ENCODE data around the gene LAIR2. TPM values are rescaled to one million over a fixed set of nuclear protein-coding genes. Genes with fewer than 3 reads are reported as not detected.
"Not testable (repeated sequence)": the region's sequence is repeated elsewhere in the genome, so short reads cannot be mapped to it uniquely, and the experiment has no call there.

LAIR2 gene
- total RNA-seq, 2 experiments from 2014 or later = not detected

DNA sequence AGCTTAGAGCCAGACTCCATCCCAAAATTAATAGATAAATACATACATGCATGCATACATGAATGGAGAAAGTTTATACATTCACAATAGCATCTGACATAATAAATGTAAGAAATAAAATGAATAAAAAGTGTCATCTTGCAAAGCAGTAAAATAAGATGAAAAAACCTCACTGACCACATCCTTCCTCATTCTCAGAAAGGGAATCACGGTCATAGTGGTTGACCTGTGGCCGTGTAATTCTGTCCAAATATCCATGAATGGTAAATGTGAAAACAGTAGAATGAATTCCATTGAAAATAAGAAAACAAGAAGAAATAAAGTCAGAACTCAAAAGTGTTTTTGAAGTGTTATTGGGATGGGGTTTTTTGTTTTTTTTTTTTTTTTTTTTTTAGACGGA lies 19.7 kb upstream of the LAIR2 start:
- H3K4me1 Mint-ChIP-seq (ENCODE audit: low read depth) = peaks cover 5% of the 10 kb centered on the region
- CTCF ChIA-PET = interaction anchor here (0.6 to 6.5 kb wide), 2 partner anchors 101 to 191 kb away, joined by 3 to 77 read pairs; no protein-coding TSS in a partner anchor
- H3K27ac Mint-ChIP-seq = no peak overlapping the region
- H3K36me3 Mint-ChIP-seq = no peaks in the 10 kb centered on the region
- H3K4me3 Mint-ChIP-seq = no peak overlapping the region
- H3K27me3 Mint-ChIP-seq = peaks cover 19% of the 10 kb centered on the region
- intact Hi-C loops (cut with micrococcal nuclease) = no loop called here
- no peaks in the 10 kb centered on the region for H3K9me3 Mint-ChIP-seq
- POLR2A ChIA-PET = no interaction called here
- DNase-seq = no peak

DNA sequence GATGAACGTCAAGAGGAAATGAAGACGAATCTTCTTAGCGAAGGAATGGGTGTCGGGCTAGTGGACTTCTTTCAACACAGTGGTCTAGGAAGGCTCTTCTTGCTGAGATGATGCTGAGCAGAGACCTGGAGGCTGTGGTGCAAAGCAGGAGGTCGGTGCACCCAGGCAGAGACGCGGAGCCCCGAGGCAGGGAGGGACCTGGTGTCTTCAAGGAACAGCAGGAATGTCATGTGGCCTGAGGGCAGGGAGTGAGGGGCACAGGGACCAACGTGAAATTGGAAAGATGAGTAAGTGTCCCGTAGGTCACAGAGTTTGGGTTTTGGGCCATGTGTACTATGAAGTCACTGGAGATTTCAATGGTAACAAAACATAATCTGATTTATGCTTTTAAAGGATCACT lies 18.2 kb upstream of the LAIR2 start:
- Mint-ChIP-seq H3K4me1 (ENCODE audit: low read depth) (peaks cover 5% of the 10 kb centered on the region), H3K27me3 (peaks cover 16% of the 10 kb centered on the region), H3K9me3 (no peaks in the 10 kb centered on the region), H3K36me3 (no peaks in the 10 kb centered on the region), H3K27ac (no peak overlapping the region), H3K4me3 (no peak overlapping the region)
- DNase-seq = no peak
- intact Hi-C loops (cut with micrococcal nuclease) = no loop called here
- POLR2A ChIA-PET = no interaction called here
- CTCF ChIA-PET = no interaction called here

DNA sequence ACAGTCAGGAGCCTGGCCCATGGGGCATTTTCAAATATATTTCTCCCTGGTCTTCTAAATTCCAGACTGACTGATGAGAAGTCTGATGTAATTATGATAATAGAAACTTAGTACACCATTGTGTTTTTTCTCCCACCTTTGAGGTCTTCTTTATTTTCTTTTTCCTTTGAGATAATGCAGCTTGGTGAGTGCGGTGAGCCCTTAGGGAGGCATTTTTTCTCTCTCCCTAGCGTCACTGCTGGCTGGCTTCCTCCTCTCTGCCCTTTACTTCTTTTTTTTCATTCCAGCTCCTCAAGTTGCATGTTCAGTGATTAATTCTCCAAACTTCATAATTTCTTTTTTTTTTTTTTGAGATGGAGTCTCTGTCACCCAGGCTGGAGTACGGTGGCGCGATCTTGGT lies 16.8 kb upstream of the LAIR2 start:
- Mint-ChIP-seq H3K27me3 (peaks cover 12% of the 10 kb centered on the region), H3K27ac (no peak overlapping the region), H3K36me3 (no peaks in the 10 kb centered on the region), H3K9me3 (no peaks in the 10 kb centered on the region), H3K4me1 (ENCODE audit: low read depth) (peaks cover 5% of the 10 kb centered on the region), H3K4me3 (no peak overlapping the region)
- intact Hi-C loops (cut with micrococcal nuclease) = no loop called here
- POLR2A ChIA-PET = no interaction called here
- CTCF ChIA-PET = no interaction called here
- DNase-seq = no peak

DNA sequence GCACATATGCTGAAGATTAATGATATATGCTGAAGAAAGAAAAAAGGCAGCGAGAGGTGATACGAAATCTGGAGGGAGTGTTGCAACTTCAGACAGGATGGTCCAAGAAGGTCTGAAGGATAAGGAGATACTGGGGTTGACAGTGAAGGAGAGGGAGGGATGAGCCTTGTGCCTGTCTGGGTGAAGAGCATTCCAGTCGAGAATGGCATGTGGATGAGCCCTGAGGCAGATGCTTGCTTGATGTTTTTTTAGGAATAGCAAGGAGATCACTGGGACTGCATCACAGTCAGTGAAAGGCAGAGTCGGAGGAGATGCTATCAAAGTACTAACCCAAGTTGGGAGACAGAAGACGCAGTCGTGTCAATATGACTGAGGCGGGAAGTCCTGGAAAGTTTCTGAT lies 13.3 kb upstream of the LAIR2 start:
- no peaks in the 10 kb centered on the region for H3K9me3 Mint-ChIP-seq
- no peak overlapping the region for H3K27ac Mint-ChIP-seq
- H3K4me3 Mint-ChIP-seq = no peak overlapping the region
- H3K36me3 Mint-ChIP-seq = no peaks in the 10 kb centered on the region
- POLR2A ChIA-PET = no interaction called here
- no peak for DNase-seq
- CTCF ChIA-PET = interaction anchor here (1.0 kb wide), 1 partner anchor 8 kb away, joined by 4 read pairs; no protein-coding TSS in a partner anchor
- peaks cover 17% of the 10 kb centered on the region for H3K27me3 Mint-ChIP-seq
- peaks cover 3% of the 10 kb centered on the region for H3K4me1 Mint-ChIP-seq (ENCODE audit: low read depth)
- intact Hi-C loops (cut with micrococcal nuclease) = no loop called here

DNA sequence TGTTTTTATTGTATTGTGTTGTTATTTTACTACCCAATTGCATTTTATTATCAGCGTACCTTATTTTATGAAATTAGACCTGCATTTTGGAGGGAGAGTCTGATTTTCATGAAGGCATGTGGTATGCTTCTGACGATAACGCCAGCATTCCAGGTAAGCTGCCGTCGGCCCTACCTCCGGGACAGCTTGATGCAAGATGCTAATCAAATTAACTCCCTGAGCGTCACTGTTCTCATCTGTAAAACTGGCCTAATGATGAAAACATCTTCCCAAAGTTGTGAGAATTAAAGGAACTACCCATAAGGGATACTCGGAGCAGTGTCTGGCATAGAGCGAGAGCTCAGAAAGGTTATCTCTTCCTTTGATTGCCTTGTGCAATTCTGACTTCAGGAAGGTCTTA lies 12.9 kb upstream of the LAIR2 start:
- intact Hi-C loops (cut with micrococcal nuclease) = no loop called here
- no peak overlapping the region for H3K27ac Mint-ChIP-seq
- ChIA-PET CTCF (interaction anchor here (1.0 kb wide), 1 partner anchor 8 kb away, joined by 4 read pairs; no protein-coding TSS in a partner anchor), POLR2A (no interaction called here)
- peaks cover 16% of the 10 kb centered on the region for H3K27me3 Mint-ChIP-seq
- H3K9me3 Mint-ChIP-seq = no peaks in the 10 kb centered on the region
- no peaks in the 10 kb centered on the region for H3K36me3 Mint-ChIP-seq
- no peak overlapping the region for H3K4me3 Mint-ChIP-seq
- peaks cover 3% of the 10 kb centered on the region for H3K4me1 Mint-ChIP-seq (ENCODE audit: low read depth)
- DNase-seq = no peak

- Mint-ChIP-seq H3K4me3 (no peak overlapping the region), H3K4me1 (ENCODE audit: low read depth) (peaks cover 2% of the 10 kb centered on the region), H3K36me3 (no peaks in the 10 kb centered on the region), H3K9me3 (no peaks in the 10 kb centered on the region), H3K27me3 (peaks cover 21% of the 10 kb centered on the region), H3K27ac (no peak overlapping the region)
- ChIA-PET POLR2A (no interaction called here), CTCF (no interaction called here)
- no peak for DNase-seq
- intact Hi-C loops (cut with micrococcal nuclease) = no loop called here
These were observed 10.1 kb upstream of the LAIR2 start for GRCh38 chr19:54492568-54492967.

GRCh38 chr19:54493056-54493455 lies 9.6 kb upstream of the LAIR2 start:
- intact Hi-C loops (cut with micrococcal nuclease); H3K9me3 Mint-ChIP-seq; H3K27ac Mint-ChIP-seq; DNase-seq; CTCF ChIA-PET; POLR2A ChIA-PET; H3K4me1 Mint-ChIP-seq (ENCODE audit: low read depth); H3K36me3 Mint-ChIP-seq: not testable (repeated sequence)
- H3K27me3 Mint-ChIP-seq = peaks cover 22% of the 10 kb centered on the region
- H3K4me3 Mint-ChIP-seq = peak overlapping the region; percentile 8

- no peak for DNase-seq
- POLR2A ChIA-PET = no interaction called here
- Mint-ChIP-seq H3K4me3 (no peak overlapping the region), H3K27me3 (peaks cover 27% of the 10 kb centered on the region), H3K36me3 (no peaks in the 10 kb centered on the region), H3K9me3 (no peaks in the 10 kb centered on the region), H3K27ac (no peak overlapping the region), H3K4me1 (ENCODE audit: low read depth) (peaks cover 12% of the 10 kb centered on the region)
- CTCF ChIA-PET = no interaction called here
- intact Hi-C loops (cut with micrococcal nuclease) = no loop called here
These were observed 8.6 kb upstream of the LAIR2 start for GRCh38 chr19:54493967-54494585.

DNA sequence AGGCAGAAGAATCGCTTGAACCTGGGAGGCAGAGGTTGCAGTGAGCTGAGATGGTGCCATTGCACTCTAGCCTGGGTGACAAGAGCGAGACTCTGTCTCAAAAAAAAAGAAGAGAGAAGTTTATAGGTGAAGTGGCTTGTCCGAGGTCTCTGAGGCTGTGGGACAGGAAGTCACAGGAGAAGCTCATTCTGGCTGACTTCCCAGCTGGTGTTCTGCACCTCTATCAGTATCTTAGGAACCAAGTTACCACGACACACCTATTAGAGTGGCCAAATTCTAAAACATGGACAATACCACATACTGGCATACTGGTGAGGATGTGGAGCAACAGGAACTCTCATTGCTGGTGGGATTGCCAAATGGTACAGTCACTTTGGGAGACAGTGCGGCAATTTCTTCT lies 7.3 kb upstream of the LAIR2 start:
- peaks cover 15% of the 10 kb centered on the region for H3K4me1 Mint-ChIP-seq (ENCODE audit: low read depth)
- DNase-seq; H3K27ac Mint-ChIP-seq; POLR2A ChIA-PET; H3K4me3 Mint-ChIP-seq; H3K9me3 Mint-ChIP-seq; H3K36me3 Mint-ChIP-seq; intact Hi-C loops (cut with micrococcal nuclease): not testable (repeated sequence)
- CTCF ChIA-PET = interaction anchor here (0.6 kb wide), 1 partner anchor 103 kb away, joined by 3 read pairs; no protein-coding TSS in a partner anchor
- H3K27me3 Mint-ChIP-seq = peaks cover 30% of the 10 kb centered on the region

- H3K36me3 Mint-ChIP-seq; H3K9me3 Mint-ChIP-seq; H3K4me3 Mint-ChIP-seq; POLR2A ChIA-PET; CTCF ChIA-PET; H3K27ac Mint-ChIP-seq; intact Hi-C loops (cut with micrococcal nuclease): not testable (repeated sequence)
- Mint-ChIP-seq H3K4me1 (ENCODE audit: low read depth) (peaks cover 20% of the 10 kb centered on the region), H3K27me3 (peaks cover 32% of the 10 kb centered on the region)
- DNase-seq = peak; percentile 41
These were observed 4.7 kb upstream of the LAIR2 start for GRCh38 chr19:54497747-54498450.

- H3K36me3 Mint-ChIP-seq; DNase-seq; intact Hi-C loops (cut with micrococcal nuclease); H3K27ac Mint-ChIP-seq; CTCF ChIA-PET; H3K9me3 Mint-ChIP-seq; H3K4me3 Mint-ChIP-seq; POLR2A ChIA-PET: not testable (repeated sequence)
- Mint-ChIP-seq H3K27me3 (peaks cover 29% of the 10 kb centered on the region), H3K4me1 (ENCODE audit: low read depth) (peaks cover 20% of the 10 kb centered on the region)
These were observed 4.2 kb upstream of the LAIR2 start for GRCh38 chr19:54498451-54498772.

GRCh38 chr19:54505542-54505941 lies 2.9 kb downstream of the LAIR2 start:
- H3K36me3 Mint-ChIP-seq; POLR2A ChIA-PET; H3K9me3 Mint-ChIP-seq; intact Hi-C loops (cut with micrococcal nuclease); H3K4me3 Mint-ChIP-seq; DNase-seq; H3K27ac Mint-ChIP-seq; CTCF ChIA-PET: not testable (repeated sequence)
- Mint-ChIP-seq H3K27me3 (peaks cover 24% of the 10 kb centered on the region), H3K4me1 (ENCODE audit: low read depth) (peaks cover 21% of the 10 kb centered on the region)

DNA sequence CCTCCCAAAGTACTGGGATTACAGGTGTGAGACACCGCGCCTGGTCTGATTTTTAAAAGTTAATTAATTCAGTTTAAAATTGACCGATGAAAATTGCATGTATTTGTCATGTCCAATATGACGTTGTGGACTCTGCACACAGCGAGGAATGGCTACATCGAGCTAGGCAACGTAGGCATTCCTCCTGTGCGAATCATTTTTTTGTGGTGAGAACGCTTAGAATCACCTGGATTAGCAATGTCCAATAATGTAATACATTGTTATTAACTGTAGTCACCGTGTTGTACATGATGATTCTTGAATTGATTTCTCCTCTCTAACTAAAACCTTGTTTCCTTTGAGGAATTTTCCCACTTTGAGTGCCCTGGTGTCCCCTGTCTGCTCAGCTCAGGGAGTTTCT lies 3.4 kb downstream of the LAIR2 start:
- H3K4me1 Mint-ChIP-seq (ENCODE audit: low read depth) = peaks cover 21% of the 10 kb centered on the region
- peaks cover 24% of the 10 kb centered on the region for H3K27me3 Mint-ChIP-seq
- intact Hi-C loops (cut with micrococcal nuclease) = no loop called here
- H3K36me3 Mint-ChIP-seq = no peaks in the 10 kb centered on the region
- POLR2A ChIA-PET = no interaction called here
- no peak for DNase-seq
- no peak overlapping the region for H3K4me3 Mint-ChIP-seq
- no peak overlapping the region for H3K27ac Mint-ChIP-seq
- no peaks in the 10 kb centered on the region for H3K9me3 Mint-ChIP-seq
- CTCF ChIA-PET = no interaction called here

Data from activated CD4-positive, alpha-beta memory T cell treated with anti-CD3 and anti-CD28 coated beads for 36 hours (primary cell).